ENCODE results near the gene RBBP7. TPM values are rescaled to one million over a fixed set of nuclear protein-coding genes. Genes with fewer than 3 reads are reported as not detected.

The RBBP7 gene
- total and polyA plus RNA-seq, 10 of the 15 experiments (the other 5 are each of a cell fraction or from before 2014, with no cell fraction given) = 95.3 to 277 (median 194) TPM

DNA sequence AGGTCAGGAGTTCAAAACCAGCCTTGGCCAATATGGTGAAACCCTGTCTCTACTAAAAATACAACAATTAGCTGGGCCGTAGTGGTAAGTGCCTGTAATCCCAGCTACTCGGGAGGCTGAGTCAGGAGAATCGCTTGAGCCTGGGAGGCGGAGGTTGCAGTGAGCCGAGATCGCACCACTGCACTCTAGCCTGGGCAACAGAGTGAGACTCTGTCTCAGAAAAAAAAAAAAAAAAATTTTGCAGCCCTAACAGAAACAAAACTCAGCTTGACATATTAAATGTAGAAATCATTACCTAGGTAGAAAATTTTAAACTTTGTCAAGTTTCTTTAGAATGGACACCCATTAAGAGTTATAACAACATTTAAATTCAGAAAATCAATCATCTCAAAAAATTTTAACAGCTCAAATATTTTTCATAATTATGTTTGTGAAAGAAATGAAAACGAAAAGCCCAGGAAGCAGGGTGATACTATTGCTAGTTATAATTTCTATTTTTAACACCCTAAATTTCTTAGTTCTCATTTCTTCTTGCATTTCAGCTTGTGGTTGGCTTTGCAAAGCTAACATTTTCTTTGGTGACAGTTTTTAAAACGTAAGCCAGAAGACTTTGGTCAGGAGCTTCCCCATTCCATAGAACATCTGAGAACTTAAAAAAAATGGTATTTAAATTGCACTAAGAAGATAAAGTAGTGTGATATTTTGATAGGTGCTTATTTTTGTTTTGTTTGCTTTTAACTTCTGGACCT is 33.3 kb upstream of the RBBP7 start (continued):
- TF ChIP-seq, protein P1, sequence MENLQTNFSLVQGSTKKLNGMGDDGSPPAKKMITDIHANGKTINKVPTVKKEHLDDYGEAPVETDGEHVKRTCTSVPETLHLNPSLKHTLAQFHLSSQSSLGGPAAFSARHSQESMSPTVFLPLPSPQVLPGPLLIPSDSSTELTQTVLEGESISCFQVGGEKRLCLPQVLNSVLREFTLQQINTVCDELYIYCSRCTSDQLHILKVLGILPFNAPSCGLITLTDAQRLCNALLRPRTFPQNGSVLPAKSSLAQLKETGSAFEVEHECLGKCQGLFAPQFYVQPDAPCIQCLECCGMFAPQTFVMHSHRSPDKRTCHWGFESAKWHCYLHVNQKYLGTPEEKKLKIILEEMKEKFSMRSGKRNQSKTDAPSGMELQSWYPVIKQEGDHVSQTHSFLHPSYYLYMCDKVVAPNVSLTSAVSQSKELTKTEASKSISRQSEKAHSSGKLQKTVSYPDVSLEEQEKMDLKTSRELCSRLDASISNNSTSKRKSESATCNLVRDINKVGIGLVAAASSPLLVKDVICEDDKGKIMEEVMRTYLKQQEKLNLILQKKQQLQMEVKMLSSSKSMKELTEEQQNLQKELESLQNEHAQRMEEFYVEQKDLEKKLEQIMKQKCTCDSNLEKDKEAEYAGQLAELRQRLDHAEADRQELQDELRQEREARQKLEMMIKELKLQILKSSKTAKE (IDR thresholded peaks at IDR 0.05; ENCODE audit: low read depth, poor library complexity, severe bottlenecking) = no peak
- TF ChIP-seq IKZF1 (conservative IDR thresholded peaks at IDR 0.05) (peak; percentile 41; the same call in 1 of the 2 replicates), BMI1 (IDR thresholded peaks at IDR 0.05; ENCODE audit: borderline replicate concordance) (no peak), E2F4 (IDR thresholded peaks at IDR 0.05; ENCODE audit: low read depth, low read length) (no peak), RELB (IDR thresholded peaks at IDR 0.05; ENCODE audit: low read depth) (peak; percentile 39; the same call in 1 of the 2 replicates), CBX3 (IDR thresholded peaks at IDR 0.05; ENCODE audit: borderline replicate concordance, low read depth) (no peak), CEBPZ (IDR thresholded peaks at IDR 0.05; ENCODE audit: low read depth, low read length) (no peak), MEF2A (IDR thresholded peaks at IDR 0.05; ENCODE audit: insufficient read depth, low read depth, low read length) (0 out of 2 replicates have a peak, but pooled peaks have one; percentile 46), EP300 (IDR thresholded peaks at IDR 0.05; ENCODE audit: borderline replicate concordance in 1 of 2, control insufficient read depth in 1 of 2, low read depth in 2 of 2, low read length in 2 of 2) (peak; percentile 30 to 36; a peak in 1 of 4 replicates), FOXM1 (IDR thresholded peaks at IDR 0.05; ENCODE audit: low read depth, low read length) (no peak), USF1 (IDR thresholded peaks at IDR 0.05; ENCODE audit: borderline replicate concordance, extremely low read length, insufficient read depth, low read depth, low read length) (no peak), NBN (IDR thresholded peaks at IDR 0.05) (0 out of 2 replicates have a peak, but pooled peaks have one; percentile 33)
- TF ChIP-seq, protein P2, sequence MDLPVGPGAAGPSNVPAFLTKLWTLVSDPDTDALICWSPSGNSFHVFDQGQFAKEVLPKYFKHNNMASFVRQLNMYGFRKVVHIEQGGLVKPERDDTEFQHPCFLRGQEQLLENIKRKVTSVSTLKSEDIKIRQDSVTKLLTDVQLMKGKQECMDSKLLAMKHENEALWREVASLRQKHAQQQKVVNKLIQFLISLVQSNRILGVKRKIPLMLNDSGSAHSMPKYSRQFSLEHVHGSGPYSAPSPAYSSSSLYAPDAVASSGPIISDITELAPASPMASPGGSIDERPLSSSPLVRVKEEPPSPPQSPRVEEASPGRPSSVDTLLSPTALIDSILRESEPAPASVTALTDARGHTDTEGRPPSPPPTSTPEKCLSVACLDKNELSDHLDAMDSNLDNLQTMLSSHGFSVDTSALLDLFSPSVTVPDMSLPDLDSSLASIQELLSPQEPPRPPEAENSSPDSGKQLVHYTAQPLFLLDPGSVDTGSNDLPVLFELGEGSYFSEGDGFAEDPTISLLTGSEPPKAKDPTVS (IDR thresholded peaks at IDR 0.05; ENCODE audit: low read depth, low read length) = no peak

Data from GM12878 (cell line).